ENCODE data around the gene RNF135. TPM values are rescaled to one million over a fixed set of nuclear protein-coding genes. Genes with fewer than 3 reads are reported as not detected.

Gene RNF135
- polyA plus RNA-seq, 2 of the 4 experiments (the other 2 are of a cell fraction) = 25.8 to 35.0 TPM

GRCh38 chr17:30952638-30953393 lies 18.0 kb upstream of the RNF135 start:
- H3K9me3 ChIP-seq = no peaks in the 10 kb centered on the region
- no peak overlapping the region for H3K4me3 ChIP-seq
- CTCF ChIA-PET = interaction anchor here (0.8 to 1.8 kb wide), 6 partner anchors 9 to 572 kb away, joined by 3 to 6 read pairs (median 4); partner anchors contain the start of gene RNF135
- 84% methylated on average over 9 of the region's 9 CpGs for WGBS (ENCODE audit: missing lambda C conversion rate)
- TF ChIP-seq PBX3 (IDR thresholded peaks at IDR 0.05) = no peak
- TF ChIP-seq HOXA7 (CRISPR knock-in tag; IDR thresholded peaks at IDR 0.05) = no peak
- TF ChIP-seq RFX5 (IDR thresholded peaks at IDR 0.05) = no peak
- TF ChIP-seq NR3C1 (IDR thresholded peaks at IDR 0.05) = no peak
- no peak for TF ChIP-seq MAX (IDR thresholded peaks at IDR 0.05)
- TF ChIP-seq RCOR1 (IDR thresholded peaks at IDR 0.05; ENCODE audit: low read depth, low read length) = no peak
- TF ChIP-seq HEYL (CRISPR knock-in tag; IDR thresholded peaks at IDR 0.05) = no peak
- no peak for TF ChIP-seq PHF8 (IDR thresholded peaks at IDR 0.05; ENCODE audit: borderline replicate concordance, low read depth)
- no peak for TF ChIP-seq ZC3H11A (IDR thresholded peaks at IDR 0.05)
- TF ChIP-seq ATOH8 (CRISPR knock-in tag; IDR thresholded peaks at IDR 0.05; ENCODE audit: low read depth) = no peak
- no peak for TF ChIP-seq ESRRA (IDR thresholded peaks at IDR 0.05; ENCODE audit: borderline replicate concordance, low read length)
- no peak for TF ChIP-seq HOXB5 (CRISPR knock-in tag; IDR thresholded peaks at IDR 0.05)
- TF ChIP-seq KDM5A (IDR thresholded peaks at IDR 0.05) = no peak
- H3K27ac ChIP-seq = no peak overlapping the region
- ATAC-seq = no peak
- no peak for DNase-seq (ENCODE audit: low read depth in 1 of 2, low spot score in 1 of 2)
- H3K4me1 ChIP-seq = peaks cover 11% of the 10 kb centered on the region
- POLR2A ChIA-PET = no interaction called here
- H3K4me2 ChIP-seq = no peak overlapping the region
- FAIRE-seq = no peak

- peaks cover 11% of the 10 kb centered on the region for H3K4me1 ChIP-seq
- ATAC-seq (no peak), FAIRE-seq (no peak), DNase-seq (ENCODE audit: low read depth in 1 of 2, low spot score in 1 of 2) (no peak)
- CTCF ChIA-PET = interaction anchor here (0.5 to 1.8 kb wide), 5 partner anchors 8 to 571 kb away, joined by 3 to 6 read pairs (median 4); partner anchors contain the start of gene RNF135
- H3K4me2 ChIP-seq = no peak overlapping the region
- TF ChIP-seq MYC (IDR thresholded peaks at IDR 0.05; ENCODE audit: borderline replicate concordance, low read length) (no peak), RAD21 (conservative IDR thresholded peaks at IDR 0.05 in 1 of 2, IDR thresholded peaks at IDR 0.05 in 1 of 2) (no peak), FOSB (CRISPR knock-in tag; IDR thresholded peaks at IDR 0.05) (no peak), CTCF (IDR thresholded peaks at IDR 0.05) (no peak), USF2 (IDR thresholded peaks at IDR 0.05) (no peak), REST (IDR thresholded peaks at IDR 0.05) (no peak), PBX3 (IDR thresholded peaks at IDR 0.05) (no peak), KDM1A (IDR thresholded peaks at IDR 0.05; ENCODE audit: low read depth) (no peak), CHD4 (IDR thresholded peaks at IDR 0.05; ENCODE audit: borderline replicate concordance) (no peak)
- POLR2A ChIA-PET = no interaction called here
- no peaks in the 10 kb centered on the region for H3K9me3 ChIP-seq
- H3K27ac ChIP-seq = no peak overlapping the region
- WGBS (ENCODE audit: missing lambda C conversion rate) = 87% methylated on average over 6 of the region's 6 CpGs
- no peak overlapping the region for H3K4me3 ChIP-seq
Observed at GRCh38 chr17:30954046-30954830, 16.6 kb upstream of the RNF135 start.

All from A549 (cell line).